CD14-positive monocyte (primary cell): ENCODE results near the gene AAR2. TPM values are rescaled to one million over a fixed set of nuclear protein-coding genes. Genes with fewer than 3 reads are reported as not detected.

ENCODE experiments used
- DNase-seq, 3 donors: peaks; one replicate each; pipeline ENCODE4 v3.0.0-alpha.2; 2011 to 2022
- H2AFZ ChIP-seq: 2 replicates; pipeline ENCODE4 v1.6.0; 2012; ENCODE audit warnings: mild to moderate bottlenecking, low read depth, low read length, inconsistent platforms; ENCODE audit not compliant: insufficient read depth, poor library complexity, severe bottlenecking
- H3K27ac ChIP-seq, 2 donors: 1 replicate in 1 of 2; 2 replicates in 1 of 2; pipeline ENCODE4 v1.5.1; 2012 to 2013; ENCODE audit warnings: low read length in 2 of 2, control low read depth in 1 of 2, inconsistent platforms in 1 of 2, low read depth in 1 of 2, mild to moderate bottlenecking in 1 of 2
- H3K27me3 ChIP-seq, 2 donors: one replicate each; pipeline versions ENCODE4 v1.6.0 to v1.6.1; 2011 to 2013; ENCODE audit warnings: low read length in 2 of 2; ENCODE audit not compliant: control insufficient read depth in 2 of 2, insufficient read depth in 2 of 2
- H3K36me3 ChIP-seq, 2 donors: replicated peaks in 1 of 2; 1 replicate in 1 of 2; 2 replicates in 1 of 2; pipeline versions ENCODE4 v1.5.1 to v1.6.1; 2012 to 2013; ENCODE audit warnings: low read length in 2 of 2, control low read depth in 1 of 2, inconsistent platforms in 1 of 2, mild to moderate bottlenecking in 1 of 2; ENCODE audit not compliant: insufficient read depth in 2 of 2, control insufficient read depth in 1 of 2
- H3K4me1 ChIP-seq, 2 donors: 1 replicate in 1 of 2; 2 replicates in 1 of 2; pipeline versions ENCODE4 v1.5.1 to v1.6.1; 2012 to 2013; ENCODE audit warnings: low read length in 2 of 2, control low read depth in 1 of 2, inconsistent platforms in 1 of 2, mild to moderate bottlenecking in 1 of 2, moderate library complexity in 1 of 2; ENCODE audit not compliant: insufficient read depth in 2 of 2, control insufficient read depth in 1 of 2
- H3K4me2 ChIP-seq: replicated peaks from 2 replicates; pipeline ENCODE3; 2012; ENCODE audit warnings: low read length, moderate library complexity, mild to moderate bottlenecking; ENCODE audit not compliant: poor library complexity, severe bottlenecking; ENCODE audit errors: extremely low read depth
- H3K4me3 ChIP-seq, 3 experiments: fragments of 200-600 bp in 1 of 3; sonication (generic) in 1 of 3; replicated peaks in 1 of 3; 1 replicate in 2 of 3; 2 replicates in 1 of 3; pipeline ENCODE4 v1.5.1; 2011 to 2013; ENCODE audit warnings: low read length in 3 of 3, mild to moderate bottlenecking in 3 of 3, control low read depth in 2 of 3, low read depth in 2 of 3, inconsistent platforms in 1 of 3, moderate library complexity in 1 of 3
- H3K79me2 ChIP-seq: 2 replicates; pipeline ENCODE4 v1.6.0; 2012; ENCODE audit warnings: mild to moderate bottlenecking, control low read depth, inconsistent platforms, low read length, moderate library complexity; ENCODE audit not compliant: insufficient read depth
- H3K9ac ChIP-seq: 2 replicates; pipeline ENCODE4 v1.6.0; 2017; ENCODE audit warnings: low read length, mild to moderate bottlenecking; ENCODE audit not compliant: insufficient read depth, poor library complexity, severe bottlenecking
- H3K9me3 ChIP-seq, 2 donors: replicated peaks in 1 of 2; 1 replicate in 1 of 2; 2 replicates in 1 of 2; pipeline versions ENCODE4 v1.5.1 to v1.6.1; 2012 to 2013; ENCODE audit warnings: low read length in 2 of 2, control low read depth in 1 of 2; ENCODE audit not compliant: control insufficient read depth in 1 of 2, insufficient read depth in 1 of 2
- H4K20me1 ChIP-seq: 2 replicates; pipeline ENCODE4 v1.6.0; 2012; ENCODE audit warnings: mild to moderate bottlenecking, low read length, control low read depth, moderate library complexity; ENCODE audit not compliant: insufficient read depth
- H3K27ac Mint-ChIP-seq, 7 donors: one replicate each; pipeline ENCODE4 v1.8.0; 2020; ENCODE audit warnings: mild to moderate bottlenecking in 7 of 7, mixed read lengths in 7 of 7, moderate library complexity in 6 of 7, inconsistent platforms in 2 of 7
- H3K27me3 Mint-ChIP-seq, 3 donors: one replicate each; pipeline ENCODE4 v1.8.0; 2021 to 2022; ENCODE audit warnings: low read depth in 3 of 3, mild to moderate bottlenecking in 3 of 3, mixed read lengths in 3 of 3, moderate library complexity in 3 of 3, inconsistent platforms in 1 of 3
- H3K36me3 Mint-ChIP-seq, 2 donors: one replicate each; pipeline ENCODE4 v1.8.0; 2020; ENCODE audit warnings: mixed read lengths in 2 of 2, inconsistent platforms in 1 of 2, mild to moderate bottlenecking in 1 of 2
- H3K4me1 Mint-ChIP-seq: one replicate; pipeline ENCODE4 v1.8.0; 2020; ENCODE audit warnings: mild to moderate bottlenecking, mixed read lengths
- H3K4me3 Mint-ChIP-seq, 2 donors: one replicate each; pipeline ENCODE4 v1.8.0; 2020; ENCODE audit warnings: mild to moderate bottlenecking in 2 of 2, mixed read lengths in 2 of 2, moderate library complexity in 1 of 2
- H3K9me3 Mint-ChIP-seq, 7 donors: one replicate each; pipeline ENCODE4 v1.8.0; 2020 to 2022; ENCODE audit warnings: mixed read lengths in 7 of 7, mild to moderate bottlenecking in 6 of 7, moderate library complexity in 6 of 7, inconsistent platforms in 2 of 7
- CTCF ChIP-seq: fragments of 200-600 bp; IDR thresholded peaks from one replicate; pipeline ENCODE4 v1.8.0; 2022; ENCODE audit warnings: antibody characterized with exemption, mild to moderate bottlenecking
- WGBS: methylation state at CpG from one replicate; pipeline ENCODE4 v1.1.5; 2013; ENCODE audit warnings: missing lambda C conversion rate; ENCODE audit not compliant: insufficient coverage; 5-methylcytosine and 5-hydroxymethylcytosine counted together
- intact Hi-C, 2 donors: fragments of 100-400 bp; cut with micrococcal nuclease; formaldehyde crosslinking; loops; one replicate each; pipeline versions ENCODE4 v1.15.0 to v1.15.1; 2023
- polyA plus RNA-seq, 3 donors: library from polyadenylated mRNA; depleted of rRNA in 1 of 3; unstranded in 2 of 3; stranded (reverse) in 1 of 3; fragments of 300-500 nt in 2 of 3; fragments of >200 nt in 1 of 3; fragmentation: Illumina TruSeq in 2 of 3; gene quantifications; 1 replicate in 2 of 3; 2 replicates in 1 of 3; pipeline ENCODE4 v1.2.3, GENCODE V29; 2012 to 2021

The AAR2 gene
- polyA plus RNA-seq, 3 donors: 9.1 to 48.8 (median 45.2) TPM

GRCh38 chr20:36261389-36262105, 25.3 kb downstream of the AAR2 start:
- H3K79me2 ChIP-seq: no peaks in the 10 kb centered on the region
- WGBS: 93% methylated on average over 10 of the region's 12 CpGs
- H3K4me3 ChIP-seq: no peak overlapping the region
- no peak for DNase-seq
- H4K20me1 ChIP-seq: no peaks in the 10 kb centered on the region
- no peak overlapping the region for H3K9ac ChIP-seq
- no peaks in the 10 kb centered on the region for H3K4me1 ChIP-seq
- no peak overlapping the region for H3K27ac ChIP-seq
- H3K4me2 ChIP-seq: no peak overlapping the region
- H3K9me3 ChIP-seq: no peaks in the 10 kb centered on the region
- H3K27ac Mint-ChIP-seq: no peak overlapping the region
- no peaks in the 10 kb centered on the region for H3K9me3 Mint-ChIP-seq
- H3K36me3 Mint-ChIP-seq: peaks cover 8 to 16% of the 10 kb centered on the region in 2 donors
- no peaks in the 10 kb centered on the region for H3K27me3 ChIP-seq
- H3K36me3 ChIP-seq: peaks cover 7 to 8% of the 10 kb centered on the region in 2 donors
- TF ChIP-seq CTCF: no peak
- H3K27me3 Mint-ChIP-seq: peaks cover 2 to 5% (median 2%) of the 10 kb centered on the region in 3 donors
- H3K4me3 Mint-ChIP-seq: no peak overlapping the region
- no peak overlapping the region for H2AFZ ChIP-seq
- intact Hi-C loops: no loop called here
- no peaks in the 10 kb centered on the region for H3K4me1 Mint-ChIP-seq

GRCh38 chr20:36262440-36262839, 26.2 kb downstream of the AAR2 start:
- Histone ChIP-seq H4K20me1 (no peaks in the 10 kb centered on the region), H3K9ac (no peak overlapping the region), H3K27ac (no peak overlapping the region), H2AFZ (no peak overlapping the region), H3K36me3 (no peaks in the 10 kb centered on the region), H3K4me1 (no peaks in the 10 kb centered on the region), H3K79me2 (no peaks in the 10 kb centered on the region), H3K4me2 (no peak overlapping the region), H3K9me3 (no peaks in the 10 kb centered on the region), H3K4me3 (no peak overlapping the region), H3K27me3 (no peaks in the 10 kb centered on the region)
- H3K36me3 Mint-ChIP-seq: peaks cover 0 to 7% of the 10 kb centered on the region in 2 donors
- TF ChIP-seq CTCF: no peak
- no peaks in the 10 kb centered on the region for H3K4me1 Mint-ChIP-seq
- no peak overlapping the region for H3K27ac Mint-ChIP-seq
- H3K4me3 Mint-ChIP-seq: no peak overlapping the region
- intact Hi-C loops: no loop called here
- H3K27me3 Mint-ChIP-seq: peaks cover 2 to 5% (median 2%) of the 10 kb centered on the region in 3 donors
- H3K9me3 Mint-ChIP-seq: no peaks in the 10 kb centered on the region
- WGBS: 88% methylated on average over 11 of the region's 12 CpGs
- DNase-seq: no peak
